ENCODE data around the gene ADGRG6.

Gene ADGRG6

GRCh38 chr6:142376800-142377496, 75.1 kb downstream of the ADGRG6 start:
- no peak for DNase-seq (ENCODE audit: low spot score)

- DNase-seq (ENCODE audit: low spot score), result no peak
Observed at GRCh38 chr6:142377497-142377848, 75.7 kb downstream of the ADGRG6 start.

- DNase-seq (ENCODE audit: low spot score), result no peak
Observed at GRCh38 chr6:142378138-142378875, 76.5 kb downstream of the ADGRG6 start.

- DNase-seq (ENCODE audit: low spot score), result no peak
Observed at GRCh38 chr6:142380626-142381025, 78.8 kb downstream of the ADGRG6 start.

GRCh38 chr6:142381181-142381580, 79.4 kb downstream of the ADGRG6 start:
- no peak for DNase-seq (ENCODE audit: low spot score)

GRCh38 chr6:142381845-142382378, 80.1 kb downstream of the ADGRG6 start:
- DNase-seq (ENCODE audit: low spot score), result no peak

- DNase-seq (ENCODE audit: low spot score), result no peak
Observed at GRCh38 chr6:142384519-142385254, 82.9 kb downstream of the ADGRG6 start.

GRCh38 chr6:142385352-142385751, 83.5 kb downstream of the ADGRG6 start:
- DNase-seq (ENCODE audit: low spot score), result no peak

- DNase-seq (ENCODE audit: low spot score), result no peak
Observed at GRCh38 chr6:142386657-142387056, 84.8 kb downstream of the ADGRG6 start.

- peak; percentile 10 for DNase-seq (ENCODE audit: low spot score)
Observed at GRCh38 chr6:142387997-142388815, 86.4 kb downstream of the ADGRG6 start.

GRCh38 chr6:142395266-142395665, 93.5 kb downstream of the ADGRG6 start:
- DNase-seq (ENCODE audit: low spot score), result no peak

GRCh38 chr6:142395768-142396231, 94.0 kb downstream of the ADGRG6 start:
- peak; percentile 80 for DNase-seq (ENCODE audit: low spot score)

GRCh38 chr6:142398353-142398752, 96.5 kb downstream of the ADGRG6 start:
- DNase-seq (ENCODE audit: low spot score), result no peak

- no peak for DNase-seq (ENCODE audit: low spot score)
Observed at GRCh38 chr6:142399739-142400138, 97.9 kb downstream of the ADGRG6 start.

- DNase-seq (ENCODE audit: low spot score), result no peak
Observed at GRCh38 chr6:142400495-142400894, 98.7 kb downstream of the ADGRG6 start.

- DNase-seq (ENCODE audit: low spot score), result no peak
Observed at GRCh38 chr6:142401838-142402237, 100.0 kb downstream of the ADGRG6 start.

- DNase-seq (ENCODE audit: low spot score), result no peak
Observed at GRCh38 chr6:142404751-142405150, 102.9 kb downstream of the ADGRG6 start.

- no peak for DNase-seq (ENCODE audit: low spot score)
Observed at GRCh38 chr6:142406131-142406530, 104.3 kb downstream of the ADGRG6 start.

- DNase-seq (ENCODE audit: low spot score), result no peak
Observed at GRCh38 chr6:142407685-142408273, 106.0 kb downstream of the ADGRG6 start.

GRCh38 chr6:142408409-142408808, 106.6 kb downstream of the ADGRG6 start:
- DNase-seq (ENCODE audit: low spot score), result no peak

GRCh38 chr6:142409794-142410193, 108.0 kb downstream of the ADGRG6 start:
- DNase-seq (ENCODE audit: low spot score), result no peak

All from activated CD4-positive, alpha-beta T cell treated with anti-CD3 and anti-CD28 coated beads, Interleukin-2, Interleukin-4, amounts not matched to agents 100 ng/mL and 50 ng/mL, durations not matched to agents 16 hours and 8 hours (primary cell).